K562 (cell line): ENCODE measurements around the gene HMGA1. TPM values are rescaled to one million over a fixed set of nuclear protein-coding genes. Genes with fewer than 3 reads are reported as not detected.

Experiments used
- JUNB ChIP-seq: fragments of 450-650 bp; formaldehyde crosslinking; conservative IDR thresholded peaks from 2 replicates; pipeline ENCODE4 v1.4.0; 2020; ENCODE audit warnings: mild to moderate bottlenecking
- MAFG ChIP-seq: fragments of 450-650 bp; conservative IDR thresholded peaks from 2 replicates; pipeline ENCODE4 v1.6.1; 2016; ENCODE audit warnings: missing genetic modification characterization, missing compliant biosample characterization
- MIER1 ChIP-seq: fragments of 450-650 bp; IDR thresholded peaks from 2 replicates; pipeline ENCODE4 v1.6.1; 2016; ENCODE audit warnings: antibody characterized with exemption, mild to moderate bottlenecking, low read depth
- PRPF4 ChIP-seq: fragments of 200-400 bp; formaldehyde crosslinking; IDR thresholded peaks from one replicate; pipeline ENCODE4 v1.6.1; 2017; ENCODE audit warnings: low read length, low read depth, mild to moderate bottlenecking; ENCODE audit not compliant: insufficient read depth, poor library complexity, severe bottlenecking
- PTRF ChIP-seq: fragments of 450-650 bp; IDR thresholded peaks from 2 replicates; pipeline ENCODE4 v1.6.1; 2016; ENCODE audit warnings: mild to moderate bottlenecking, missing genetic modification characterization, missing compliant biosample characterization
- SMAD4 ChIP-seq: fragments of 250-450 bp; sonication (Bioruptor Pico); conservative IDR thresholded peaks from 2 replicates; pipeline ENCODE4 v1.8.0; 2021; ENCODE audit warnings: inconsistent platforms, mild to moderate bottlenecking, moderate library complexity
- TBP ChIP-seq: optimal IDR thresholded peaks from 2 replicates; pipeline ENCODE3; 2011; ENCODE audit warnings: low read depth, low read length, improper control_type of control experiment
- polyA plus RNA-seq, 8 experiments: library from polyadenylated mRNA; depleted of rRNA in 4 of 8; stranded (reverse) in 5 of 8; unstranded in 3 of 8; fragments of >200 nt; fragmentation: Nextera tagmentation in 2 of 8; fragmentation: Illumina TruSeq in 1 of 8; extraction: Ambion mirVana in 2 of 8; extraction: Trizol in 1 of 8; gene quantifications; 2 replicates each; pipeline versions ENCODE4 v1.2.1 to v1.2.3, GENCODE V29; 2011 to 2014; ENCODE audit warnings: inconsistent platforms in 1 of 8, missing spikeins in 1 of 8
- total RNA-seq, 7 experiments: library from RNA; depleted of rRNA in 6 of 7; stranded (reverse); fragments of >200 nt in 6 of 7; fragmentation: Illumina TruSeq in 2 of 7; extraction: Trizol in 2 of 7; gene quantifications; 2 replicates each; pipeline versions ENCODE4 v1.2.1 to v1.2.3, GENCODE V29; 2011 to 2021; ENCODE audit warnings: low replicate concordance in 1 of 7
- TF ChIP-seq, protein P1 (sequence below), 2 experiments: fragments of 200-800 bp in 1 of 2; sonication (Bioruptor generic) in 1 of 2; sonication (generic) in 1 of 2; formaldehyde crosslinking in 1 of 2; IDR thresholded peaks in 1 of 2; conservative IDR thresholded peaks in 1 of 2; 2 replicates each; pipeline versions ENCODE4 v1.5.0 to v1.6.1; 2016 to 2020; ENCODE audit warnings: missing compliant biosample characterization in 1 of 2, missing genetic modification characterization in 1 of 2, missing genetic modification reagents in 1 of 2
- TF ChIP-seq, protein P2 (sequence below), 2 experiments: IDR thresholded peaks; 2 replicates each; pipeline ENCODE4 v1.6.1; 2012; ENCODE audit warnings: improper control_type of control experiment in 2 of 2, low read depth in 2 of 2, low read length in 2 of 2, borderline replicate concordance in 1 of 2
- TF ChIP-seq, protein P3 (sequence below), 2 experiments: fragments of 450-650 bp; IDR thresholded peaks; 2 replicates each; pipeline ENCODE4 v1.6.1; 2016
- TF ChIP-seq, protein P4 (sequence below): sonication (generic); formaldehyde crosslinking; IDR thresholded peaks from 2 replicates; pipeline ENCODE4 v1.8.0; 2022; ENCODE audit warnings: mild to moderate bottlenecking, missing genetic modification reagents
- TF ChIP-seq, protein P5 (sequence below): fragments of 450-650 bp; formaldehyde crosslinking; IDR thresholded peaks from 2 replicates; pipeline ENCODE4 v1.4.0; 2020; ENCODE audit warnings: mild to moderate bottlenecking, moderate library complexity

Gene HMGA1
- total and polyA plus RNA-seq, 9 of the 15 experiments (the other 6 are each of a cell fraction or from before 2014, with no cell fraction given), result 27.8 to 1,947 (median 594) TPM

DNA sequence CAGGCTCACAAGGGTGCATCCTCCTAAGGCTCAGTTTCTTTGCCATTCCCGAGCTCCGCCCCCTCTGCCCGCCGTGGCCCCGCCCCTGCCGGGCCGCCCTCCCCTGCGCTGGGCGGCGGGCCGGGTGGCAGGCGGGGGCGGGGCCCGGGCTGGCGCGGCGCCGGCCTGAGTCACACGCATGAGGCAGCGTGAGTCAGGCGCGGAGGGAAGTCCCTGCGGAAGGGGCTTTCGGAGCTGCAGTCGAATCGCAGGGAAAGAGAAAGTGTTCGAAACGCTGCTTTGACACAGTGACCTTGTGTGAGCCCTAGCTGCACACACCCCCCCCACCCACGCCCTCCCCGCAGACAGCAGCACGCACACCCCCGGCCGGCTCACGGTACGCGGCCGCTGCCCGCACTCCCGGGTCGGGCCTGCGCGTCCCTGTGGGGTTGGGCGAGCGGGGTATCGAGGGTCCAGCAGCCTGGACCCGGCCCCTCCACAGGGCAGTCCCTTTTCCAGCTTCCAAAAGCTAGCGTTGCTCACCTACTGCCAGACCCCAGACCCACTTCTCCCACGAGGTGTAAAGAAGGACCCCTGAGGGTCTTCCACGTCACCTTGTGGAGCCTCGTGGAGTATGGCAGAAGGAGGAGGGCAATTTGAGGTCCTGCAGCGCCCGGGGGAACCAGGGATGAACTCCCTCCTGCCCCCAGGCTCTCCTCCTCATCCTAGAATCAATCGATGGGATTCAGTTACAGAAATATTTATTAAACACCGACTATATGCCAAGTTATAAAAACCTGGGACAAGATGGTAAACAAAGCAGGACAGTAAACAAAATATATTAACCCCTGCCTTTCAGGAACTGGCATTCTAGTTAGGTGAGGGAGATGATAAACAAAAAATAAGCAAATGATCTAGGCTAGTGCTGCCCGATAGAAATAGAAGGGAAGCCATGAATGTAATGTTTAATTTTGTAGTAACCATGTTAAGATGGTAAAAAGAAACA, 12.4 kb upstream of the HMGA1 start (continued):
- TF ChIP-seq, protein P1, sequence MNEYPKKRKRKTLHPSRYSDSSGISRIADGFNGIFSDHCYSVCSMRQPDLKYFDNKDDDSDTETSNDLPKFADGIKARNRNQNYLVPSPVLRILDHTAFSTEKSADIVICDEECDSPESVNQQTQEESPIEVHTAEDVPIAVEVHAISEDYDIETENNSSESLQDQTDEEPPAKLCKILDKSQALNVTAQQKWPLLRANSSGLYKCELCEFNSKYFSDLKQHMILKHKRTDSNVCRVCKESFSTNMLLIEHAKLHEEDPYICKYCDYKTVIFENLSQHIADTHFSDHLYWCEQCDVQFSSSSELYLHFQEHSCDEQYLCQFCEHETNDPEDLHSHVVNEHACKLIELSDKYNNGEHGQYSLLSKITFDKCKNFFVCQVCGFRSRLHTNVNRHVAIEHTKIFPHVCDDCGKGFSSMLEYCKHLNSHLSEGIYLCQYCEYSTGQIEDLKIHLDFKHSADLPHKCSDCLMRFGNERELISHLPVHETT (CRISPR knock-in tag; conservative IDR thresholded peaks at IDR 0.05 in 1 of 2, IDR thresholded peaks at IDR 0.05 in 1 of 2), result peak in 1 of 2 experiments; percentile 78; a peak in 2 of 4 replicates
- TF ChIP-seq JUNB (CRISPR knock-in tag) (0 out of 2 replicates have a peak, but pooled peaks have one; percentile 19), PRPF4 (no peak), SMAD4 (peak; percentile 78), TBP (peak; percentile 81), MAFG (tag) (no peak), PTRF (tag) (0 out of 2 replicates have a peak, but pooled peaks have one; percentile 48), MIER1 (no peak)
- TF ChIP-seq, protein P2, sequence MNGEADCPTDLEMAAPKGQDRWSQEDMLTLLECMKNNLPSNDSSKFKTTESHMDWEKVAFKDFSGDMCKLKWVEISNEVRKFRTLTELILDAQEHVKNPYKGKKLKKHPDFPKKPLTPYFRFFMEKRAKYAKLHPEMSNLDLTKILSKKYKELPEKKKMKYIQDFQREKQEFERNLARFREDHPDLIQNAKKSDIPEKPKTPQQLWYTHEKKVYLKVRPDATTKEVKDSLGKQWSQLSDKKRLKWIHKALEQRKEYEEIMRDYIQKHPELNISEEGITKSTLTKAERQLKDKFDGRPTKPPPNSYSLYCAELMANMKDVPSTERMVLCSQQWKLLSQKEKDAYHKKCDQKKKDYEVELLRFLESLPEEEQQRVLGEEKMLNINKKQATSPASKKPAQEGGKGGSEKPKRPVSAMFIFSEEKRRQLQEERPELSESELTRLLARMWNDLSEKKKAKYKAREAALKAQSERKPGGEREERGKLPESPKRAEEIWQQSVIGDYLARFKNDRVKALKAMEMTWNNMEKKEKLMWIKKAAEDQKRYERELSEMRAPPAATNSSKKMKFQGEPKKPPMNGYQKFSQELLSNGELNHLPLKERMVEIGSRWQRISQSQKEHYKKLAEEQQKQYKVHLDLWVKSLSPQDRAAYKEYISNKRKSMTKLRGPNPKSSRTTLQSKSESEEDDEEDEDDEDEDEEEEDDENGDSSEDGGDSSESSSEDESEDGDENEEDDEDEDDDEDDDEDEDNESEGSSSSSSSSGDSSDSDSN (IDR thresholded peaks at IDR 0.05; ENCODE audit: borderline replicate concordance in 1 of 2, low read depth in 2 of 2, low read length in 2 of 2), result peak; percentile 63 to 87; a peak in 2 of 4 replicates
- TF ChIP-seq, protein P3, sequence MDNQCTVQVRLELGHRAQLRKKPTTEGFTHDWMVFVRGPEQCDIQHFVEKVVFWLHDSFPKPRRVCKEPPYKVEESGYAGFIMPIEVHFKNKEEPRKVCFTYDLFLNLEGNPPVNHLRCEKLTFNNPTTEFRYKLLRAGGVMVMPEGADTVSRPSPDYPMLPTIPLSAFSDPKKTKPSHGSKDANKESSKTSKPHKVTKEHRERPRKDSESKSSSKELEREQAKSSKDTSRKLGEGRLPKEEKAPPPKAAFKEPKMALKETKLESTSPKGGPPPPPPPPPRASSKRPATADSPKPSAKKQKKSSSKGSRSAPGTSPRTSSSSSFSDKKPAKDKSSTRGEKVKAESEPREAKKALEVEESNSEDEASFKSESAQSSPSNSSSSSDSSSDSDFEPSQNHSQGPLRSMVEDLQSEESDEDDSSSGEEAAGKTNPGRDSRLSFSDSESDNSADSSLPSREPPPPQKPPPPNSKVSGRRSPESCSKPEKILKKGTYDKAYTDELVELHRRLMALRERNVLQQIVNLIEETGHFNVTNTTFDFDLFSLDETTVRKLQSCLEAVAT (IDR thresholded peaks at IDR 0.05), result peak; percentile 14 to 38; a peak in 3 of 4 replicates
- TF ChIP-seq, protein P4, sequence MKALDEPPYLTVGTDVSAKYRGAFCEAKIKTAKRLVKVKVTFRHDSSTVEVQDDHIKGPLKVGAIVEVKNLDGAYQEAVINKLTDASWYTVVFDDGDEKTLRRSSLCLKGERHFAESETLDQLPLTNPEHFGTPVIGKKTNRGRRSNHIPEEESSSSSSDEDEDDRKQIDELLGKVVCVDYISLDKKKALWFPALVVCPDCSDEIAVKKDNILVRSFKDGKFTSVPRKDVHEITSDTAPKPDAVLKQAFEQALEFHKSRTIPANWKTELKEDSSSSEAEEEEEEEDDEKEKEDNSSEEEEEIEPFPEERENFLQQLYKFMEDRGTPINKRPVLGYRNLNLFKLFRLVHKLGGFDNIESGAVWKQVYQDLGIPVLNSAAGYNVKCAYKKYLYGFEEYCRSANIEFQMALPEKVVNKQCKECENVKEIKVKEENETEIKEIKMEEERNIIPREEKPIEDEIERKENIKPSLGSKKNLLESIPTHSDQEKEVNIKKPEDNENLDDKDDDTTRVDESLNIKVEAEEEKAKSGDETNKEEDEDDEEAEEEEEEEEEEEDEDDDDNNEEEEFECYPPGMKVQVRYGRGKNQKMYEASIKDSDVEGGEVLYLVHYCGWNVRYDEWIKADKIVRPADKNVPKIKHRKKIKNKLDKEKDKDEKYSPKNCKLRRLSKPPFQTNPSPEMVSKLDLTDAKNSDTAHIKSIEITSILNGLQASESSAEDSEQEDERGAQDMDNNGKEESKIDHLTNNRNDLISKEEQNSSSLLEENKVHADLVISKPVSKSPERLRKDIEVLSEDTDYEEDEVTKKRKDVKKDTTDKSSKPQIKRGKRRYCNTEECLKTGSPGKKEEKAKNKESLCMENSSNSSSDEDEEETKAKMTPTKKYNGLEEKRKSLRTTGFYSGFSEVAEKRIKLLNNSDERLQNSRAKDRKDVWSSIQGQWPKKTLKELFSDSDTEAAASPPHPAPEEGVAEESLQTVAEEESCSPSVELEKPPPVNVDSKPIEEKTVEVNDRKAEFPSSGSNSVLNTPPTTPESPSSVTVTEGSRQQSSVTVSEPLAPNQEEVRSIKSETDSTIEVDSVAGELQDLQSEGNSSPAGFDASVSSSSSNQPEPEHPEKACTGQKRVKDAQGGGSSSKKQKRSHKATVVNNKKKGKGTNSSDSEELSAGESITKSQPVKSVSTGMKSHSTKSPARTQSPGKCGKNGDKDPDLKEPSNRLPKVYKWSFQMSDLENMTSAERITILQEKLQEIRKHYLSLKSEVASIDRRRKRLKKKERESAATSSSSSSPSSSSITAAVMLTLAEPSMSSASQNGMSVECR (CRISPR knock-in tag), result peak; percentile 47; the same call in 1 of the 2 replicates
- TF ChIP-seq, protein P5, sequence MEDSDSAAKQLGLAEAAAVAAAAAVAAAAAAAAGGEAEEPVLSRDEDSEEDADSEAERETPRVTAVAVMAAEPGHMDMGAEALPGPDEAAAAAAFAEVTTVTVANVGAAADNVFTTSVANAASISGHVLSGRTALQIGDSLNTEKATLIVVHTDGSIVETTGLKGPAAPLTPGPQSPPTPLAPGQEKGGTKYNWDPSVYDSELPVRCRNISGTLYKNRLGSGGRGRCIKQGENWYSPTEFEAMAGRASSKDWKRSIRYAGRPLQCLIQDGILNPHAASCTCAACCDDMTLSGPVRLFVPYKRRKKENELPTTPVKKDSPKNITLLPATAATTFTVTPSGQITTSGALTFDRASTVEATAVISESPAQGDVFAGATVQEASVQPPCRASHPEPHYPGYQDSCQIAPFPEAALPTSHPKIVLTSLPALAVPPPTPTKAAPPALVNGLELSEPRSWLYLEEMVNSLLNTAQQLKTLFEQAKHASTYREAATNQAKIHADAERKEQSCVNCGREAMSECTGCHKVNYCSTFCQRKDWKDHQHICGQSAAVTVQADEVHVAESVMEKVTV (CRISPR knock-in tag), result no peak
